ENCODE measurements around the gene CSTF2T. TPM values are rescaled to one million over a fixed set of nuclear protein-coding genes. Genes with fewer than 3 reads are reported as not detected.

Gene CSTF2T
- total RNA-seq, 4 donors from 2014 or later, result 24.1 to 29.3 (median 28.1) TPM

DNA sequence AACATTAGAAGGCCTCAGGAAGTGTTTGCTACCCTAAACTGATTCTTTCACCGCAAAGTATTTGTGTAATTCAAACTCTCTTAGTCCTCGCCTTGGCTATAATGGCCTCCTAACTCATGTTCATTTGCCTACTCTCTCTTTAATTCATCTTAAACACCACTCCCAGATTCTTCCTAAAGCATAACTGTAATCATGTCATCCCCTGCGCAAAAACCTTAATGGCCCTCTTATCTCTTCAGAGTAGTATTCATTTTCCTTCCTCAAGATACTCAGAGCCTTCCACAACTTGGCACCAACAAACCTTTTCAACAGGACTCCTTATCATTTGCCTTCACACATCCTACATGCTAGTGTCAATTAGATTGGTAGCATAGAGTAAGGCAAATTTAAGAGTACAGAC, 42.9 kb downstream of the CSTF2T start:
- Histone ChIP-seq H3K4me1 (peaks cover 0 to 4% (median 0%) of the 10 kb centered on the region in 3 donors), H3K9me3 (no peaks in the 10 kb centered on the region), H3K27me3 (no peaks in the 10 kb centered on the region), H3K36me3 (no peaks in the 10 kb centered on the region), H3K4me3 (no peak overlapping the region), H3K27ac (no peak overlapping the region)
- TF ChIP-seq EP300 (IDR thresholded peaks at IDR 0.05), result no peak
- no peak for TF ChIP-seq POLR2AphosphoS5 (IDR thresholded peaks at IDR 0.05)
- no peak for TF ChIP-seq POLR2A (IDR thresholded peaks at IDR 0.05)
- TF ChIP-seq, protein P1, sequence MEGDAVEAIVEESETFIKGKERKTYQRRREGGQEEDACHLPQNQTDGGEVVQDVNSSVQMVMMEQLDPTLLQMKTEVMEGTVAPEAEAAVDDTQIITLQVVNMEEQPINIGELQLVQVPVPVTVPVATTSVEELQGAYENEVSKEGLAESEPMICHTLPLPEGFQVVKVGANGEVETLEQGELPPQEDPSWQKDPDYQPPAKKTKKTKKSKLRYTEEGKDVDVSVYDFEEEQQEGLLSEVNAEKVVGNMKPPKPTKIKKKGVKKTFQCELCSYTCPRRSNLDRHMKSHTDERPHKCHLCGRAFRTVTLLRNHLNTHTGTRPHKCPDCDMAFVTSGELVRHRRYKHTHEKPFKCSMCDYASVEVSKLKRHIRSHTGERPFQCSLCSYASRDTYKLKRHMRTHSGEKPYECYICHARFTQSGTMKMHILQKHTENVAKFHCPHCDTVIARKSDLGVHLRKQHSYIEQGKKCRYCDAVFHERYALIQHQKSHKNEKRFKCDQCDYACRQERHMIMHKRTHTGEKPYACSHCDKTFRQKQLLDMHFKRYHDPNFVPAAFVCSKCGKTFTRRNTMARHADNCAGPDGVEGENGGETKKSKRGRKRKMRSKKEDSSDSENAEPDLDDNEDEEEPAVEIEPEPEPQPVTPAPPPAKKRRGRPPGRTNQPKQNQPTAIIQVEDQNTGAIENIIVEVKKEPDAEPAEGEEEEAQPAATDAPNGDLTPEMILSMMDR (IDR thresholded peaks at IDR 0.05), result no peak
- WGBS, 2 donors (ENCODE audit: low coverage in 1 of 2), result 86 to 95% methylated on average over 2 to 3 of the region's 3 CpGs
- no peak for ATAC-seq

DNA sequence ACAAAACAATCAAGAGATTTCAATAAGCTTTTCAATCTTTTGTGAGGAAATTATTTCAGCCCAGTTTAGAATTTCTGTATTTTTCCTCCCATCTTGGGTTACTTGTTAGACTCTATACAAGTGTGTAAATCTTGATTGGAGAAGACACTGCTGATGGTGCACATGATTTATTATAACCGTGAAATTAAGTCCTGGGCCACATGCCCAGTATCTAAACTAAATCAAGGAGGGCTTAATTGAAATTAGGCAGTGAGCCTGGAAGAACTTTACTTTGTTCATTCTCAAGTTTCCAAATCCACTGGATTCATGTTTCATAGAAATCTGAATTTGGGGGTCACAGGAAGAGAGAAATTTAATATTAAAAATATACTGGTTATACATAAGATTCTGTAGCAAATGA, 44.5 kb downstream of the CSTF2T start:
- no peak for TF ChIP-seq POLR2AphosphoS5 (IDR thresholded peaks at IDR 0.05)
- no peak for TF ChIP-seq POLR2A (IDR thresholded peaks at IDR 0.05)
- TF ChIP-seq EP300 (IDR thresholded peaks at IDR 0.05), result no peak
- TF ChIP-seq, protein P1 (IDR thresholded peaks at IDR 0.05), result no peak
- H3K27ac ChIP-seq, result no peak overlapping the region
- WGBS, 2 donors (ENCODE audit: low coverage in 1 of 2), result 0 to 47% methylated on average over 1 of the region's 1 CpG
- H3K4me1 ChIP-seq, result peaks cover 0 to 4% (median 0%) of the 10 kb centered on the region in 3 donors
- H3K9me3 ChIP-seq, result no peaks in the 10 kb centered on the region
- no peak overlapping the region for H3K4me3 ChIP-seq
- H3K36me3 ChIP-seq, result no peaks in the 10 kb centered on the region
- H3K27me3 ChIP-seq, result no peaks in the 10 kb centered on the region
- ATAC-seq, result no peak

DNA sequence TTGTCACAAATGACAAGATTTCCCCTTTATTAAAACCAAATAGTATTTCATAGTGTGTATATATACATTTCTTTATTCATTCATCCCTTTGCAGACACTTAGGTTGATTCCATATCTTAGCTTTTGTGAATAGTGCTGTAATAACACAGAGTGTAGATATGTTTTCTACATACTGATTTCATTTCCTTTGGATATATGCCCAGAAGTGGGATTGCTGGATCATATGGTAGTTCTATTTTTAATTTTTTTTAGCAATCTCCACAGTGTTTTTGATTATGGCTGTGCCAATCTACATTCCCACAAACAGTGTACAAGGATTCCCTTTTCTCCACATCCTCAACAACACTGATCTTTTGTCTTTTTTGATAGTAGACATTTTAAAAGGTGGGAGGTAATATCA, 46.4 kb downstream of the CSTF2T start:
- Histone ChIP-seq H3K27ac (no peak overlapping the region), H3K4me1 (peaks cover 0 to 4% (median 0%) of the 10 kb centered on the region in 3 donors)

DNA sequence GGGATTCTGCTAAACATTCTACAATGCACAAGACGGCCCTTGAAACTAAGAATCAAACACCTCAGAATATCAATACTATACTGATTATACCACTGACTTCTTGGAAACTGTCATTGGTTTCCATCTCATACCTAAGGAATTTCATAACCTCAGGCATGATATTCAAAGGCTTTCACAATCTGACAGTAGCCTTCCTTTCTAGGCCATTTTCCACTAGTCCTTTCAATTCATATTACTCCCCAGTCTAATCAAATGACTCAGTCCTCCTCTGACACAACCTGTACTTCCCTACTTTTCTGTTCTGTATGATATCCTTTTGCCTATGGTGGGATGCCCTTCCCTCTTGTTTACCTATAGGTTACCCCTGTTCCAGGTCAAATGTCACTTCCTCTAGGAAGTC, 48.3 kb downstream of the CSTF2T start:
- Histone ChIP-seq H3K4me3 (no peak overlapping the region), H3K27me3 (no peaks in the 10 kb centered on the region), H3K27ac (no peak overlapping the region), H3K9me3 (no peaks in the 10 kb centered on the region), H3K36me3 (no peaks in the 10 kb centered on the region), H3K4me1 (peaks cover 0 to 4% (median 0%) of the 10 kb centered on the region in 3 donors)
- 91 to 100% methylated on average over 1 of the region's 1 CpG for WGBS, 2 donors (ENCODE audit: low coverage in 1 of 2)
- ATAC-seq, result no peak
- no peak for TF ChIP-seq POLR2AphosphoS5 (IDR thresholded peaks at IDR 0.05)
- TF ChIP-seq POLR2A (IDR thresholded peaks at IDR 0.05), result no peak
- TF ChIP-seq EP300 (IDR thresholded peaks at IDR 0.05), result no peak

More for the DNA sequence above, 46.4 kb downstream of the CSTF2T start:
- H3K9me3 ChIP-seq, result no peaks in the 10 kb centered on the region
- no peaks in the 10 kb centered on the region for H3K36me3 ChIP-seq
- H3K27me3 ChIP-seq, result no peaks in the 10 kb centered on the region
- no peak overlapping the region for H3K4me3 ChIP-seq
- TF ChIP-seq, protein P1 (IDR thresholded peaks at IDR 0.05), result no peak
- TF ChIP-seq EP300 (IDR thresholded peaks at IDR 0.05), result no peak
- no peak for TF ChIP-seq POLR2AphosphoS5 (IDR thresholded peaks at IDR 0.05)
- TF ChIP-seq POLR2A (IDR thresholded peaks at IDR 0.05), result no peak
- no peak for ATAC-seq

DNA sequence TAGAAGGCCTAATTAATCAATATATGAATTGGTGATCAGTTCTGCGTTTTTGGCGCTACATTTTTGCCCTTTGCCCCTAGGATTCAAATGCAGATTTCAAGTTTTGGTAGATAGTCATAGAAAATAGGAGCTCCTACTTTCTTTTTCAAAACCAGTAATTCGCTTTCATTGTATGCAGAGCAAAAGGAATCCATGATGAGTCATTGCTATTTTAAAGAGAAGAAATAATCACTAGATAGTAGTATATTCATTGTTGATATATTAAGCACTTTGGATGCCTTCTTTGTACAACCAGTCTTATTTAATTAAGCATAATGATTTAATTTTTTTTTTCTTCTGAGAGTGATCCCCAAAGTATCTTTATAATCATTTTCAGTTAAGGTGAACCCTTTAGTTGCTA, 50.3 kb downstream of the CSTF2T start:
- H3K27ac ChIP-seq, result no peak overlapping the region
- H3K36me3 ChIP-seq, result no peaks in the 10 kb centered on the region
- no peaks in the 10 kb centered on the region for H3K9me3 ChIP-seq
- WGBS, 2 donors (ENCODE audit: low coverage in 1 of 2), result 97 to 98% methylated on average over 3 of the region's 3 CpGs
- H3K27me3 ChIP-seq, result no peaks in the 10 kb centered on the region
- no peak for ATAC-seq
- no peak for TF ChIP-seq EP300 (IDR thresholded peaks at IDR 0.05)
- no peak for TF ChIP-seq POLR2AphosphoS5 (IDR thresholded peaks at IDR 0.05)
- TF ChIP-seq, protein P1 (IDR thresholded peaks at IDR 0.05), result no peak
- TF ChIP-seq POLR2A (IDR thresholded peaks at IDR 0.05), result no peak
- no peak overlapping the region for H3K4me3 ChIP-seq
- no peaks in the 10 kb centered on the region for H3K4me1 ChIP-seq
